ENCODE results near the gene TOP2B. TPM values are rescaled to one million over a fixed set of nuclear protein-coding genes. Genes with fewer than 3 reads are reported as not detected.

TOP2B gene
- total and polyA plus RNA-seq, 2 donors: 73.8 to 325 TPM

- no peak overlapping the region for H3K4me3 ChIP-seq (ENCODE audit: low read depth, low read length)
- H3K36me3 ChIP-seq (ENCODE audit: insufficient read depth): no peaks in the 10 kb centered on the region
- H3K4me1 ChIP-seq (ENCODE audit: insufficient read depth): no peaks in the 10 kb centered on the region
- H3K27ac ChIP-seq (ENCODE audit: low read depth): no peak overlapping the region
- 97% methylated on average over 15 of the region's 15 CpGs for WGBS
- no peak for DNase-seq (ENCODE audit: extremely low spot score)
These were observed 87.8 kb downstream of the TOP2B start for GRCh38 chr3:25576831-25577454.

- Histone ChIP-seq H3K4me3 (ENCODE audit: low read depth, low read length) (no peak overlapping the region), H3K27ac (ENCODE audit: low read depth) (no peak overlapping the region), H3K4me1 (ENCODE audit: insufficient read depth) (no peaks in the 10 kb centered on the region), H3K36me3 (ENCODE audit: insufficient read depth) (no peaks in the 10 kb centered on the region)
- 83% methylated on average over 4 of the region's 4 CpGs for WGBS
- DNase-seq (ENCODE audit: extremely low spot score): no peak
These were observed 88.6 kb downstream of the TOP2B start for GRCh38 chr3:25576146-25576545.

DNA sequence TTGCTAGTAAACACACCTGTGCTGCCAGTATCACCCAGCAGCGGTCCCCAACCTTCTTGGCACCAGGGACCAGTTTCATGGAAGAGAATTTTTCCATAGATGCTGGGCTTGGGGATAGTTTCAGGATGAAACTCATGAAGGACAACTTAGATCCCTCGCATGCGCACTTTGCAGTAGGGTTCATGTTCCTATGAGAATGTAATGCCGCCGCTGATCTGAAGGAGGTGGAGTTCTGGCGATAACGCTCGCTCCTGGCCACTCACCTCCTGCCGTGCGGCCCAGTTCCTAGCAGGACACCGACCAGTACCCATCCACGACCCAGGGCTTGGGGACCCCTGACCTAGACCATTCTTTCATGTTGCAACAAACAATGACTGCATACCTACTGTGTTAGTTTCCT, 89.7 kb downstream of the TOP2B start:
- no peak for DNase-seq (ENCODE audit: extremely low spot score)
- WGBS: 96% methylated on average over 12 of the region's 12 CpGs
- Histone ChIP-seq H3K4me3 (ENCODE audit: low read depth, low read length) (no peak overlapping the region), H3K36me3 (ENCODE audit: insufficient read depth) (no peaks in the 10 kb centered on the region), H3K4me1 (ENCODE audit: insufficient read depth) (no peaks in the 10 kb centered on the region), H3K27ac (ENCODE audit: low read depth) (no peak overlapping the region)

- 98% methylated on average over 16 of the region's 16 CpGs for WGBS
- DNase-seq (ENCODE audit: extremely low spot score): no peak
- Histone ChIP-seq H3K4me3 (ENCODE audit: low read depth, low read length) (no peak overlapping the region), H3K36me3 (ENCODE audit: insufficient read depth) (no peaks in the 10 kb centered on the region), H3K27ac (ENCODE audit: low read depth) (no peak overlapping the region), H3K4me1 (ENCODE audit: insufficient read depth) (no peaks in the 10 kb centered on the region)
These were observed 90.4 kb downstream of the TOP2B start for GRCh38 chr3:25574172-25574765.

- no peak overlapping the region for H3K4me3 ChIP-seq (ENCODE audit: low read depth, low read length)
- WGBS: 56% methylated on average over 19 of the region's 19 CpGs
- H3K27ac ChIP-seq (ENCODE audit: low read depth): no peak overlapping the region
- no peaks in the 10 kb centered on the region for H3K4me1 ChIP-seq (ENCODE audit: insufficient read depth)
- no peak for DNase-seq (ENCODE audit: extremely low spot score)
- H3K36me3 ChIP-seq (ENCODE audit: insufficient read depth): no peaks in the 10 kb centered on the region
These were observed 91.1 kb downstream of the TOP2B start for GRCh38 chr3:25573386-25574171.

GRCh38 chr3:25572919-25573385, 91.8 kb downstream of the TOP2B start:
- Histone ChIP-seq H3K4me1 (ENCODE audit: insufficient read depth) (no peaks in the 10 kb centered on the region), H3K36me3 (ENCODE audit: insufficient read depth) (no peaks in the 10 kb centered on the region), H3K4me3 (ENCODE audit: low read depth, low read length) (no peak overlapping the region), H3K27ac (ENCODE audit: low read depth) (no peak overlapping the region)
- DNase-seq (ENCODE audit: extremely low spot score): no peak
- WGBS: 65% methylated on average over 14 of the region's 14 CpGs

GRCh38 chr3:25572336-25572735, 92.4 kb downstream of the TOP2B start:
- DNase-seq (ENCODE audit: extremely low spot score): no peak
- Histone ChIP-seq H3K27ac (ENCODE audit: low read depth) (no peak overlapping the region), H3K4me3 (ENCODE audit: low read depth, low read length) (no peak overlapping the region), H3K36me3 (ENCODE audit: insufficient read depth) (no peaks in the 10 kb centered on the region), H3K4me1 (ENCODE audit: insufficient read depth) (no peaks in the 10 kb centered on the region)
- 98% methylated on average over 3 of the region's 3 CpGs for WGBS

GRCh38 chr3:25571285-25571684, 93.4 kb downstream of the TOP2B start:
- no peak for DNase-seq (ENCODE audit: extremely low spot score)
- H3K4me3 ChIP-seq (ENCODE audit: low read depth, low read length): no peak overlapping the region
- H3K27ac ChIP-seq (ENCODE audit: low read depth): no peak overlapping the region
- no peaks in the 10 kb centered on the region for H3K4me1 ChIP-seq (ENCODE audit: insufficient read depth)
- no peaks in the 10 kb centered on the region for H3K36me3 ChIP-seq (ENCODE audit: insufficient read depth)
- WGBS: 93% methylated on average over 6 of the region's 6 CpGs

- Histone ChIP-seq H3K27ac (ENCODE audit: low read depth) (no peak overlapping the region), H3K36me3 (ENCODE audit: insufficient read depth) (no peaks in the 10 kb centered on the region), H3K4me3 (ENCODE audit: low read depth, low read length) (no peak overlapping the region), H3K4me1 (ENCODE audit: insufficient read depth) (no peaks in the 10 kb centered on the region)
- no peak for DNase-seq (ENCODE audit: extremely low spot score)
- WGBS: 88% methylated on average over 10 of the region's 10 CpGs
These were observed 96.1 kb downstream of the TOP2B start for GRCh38 chr3:25568525-25569078.

DNA sequence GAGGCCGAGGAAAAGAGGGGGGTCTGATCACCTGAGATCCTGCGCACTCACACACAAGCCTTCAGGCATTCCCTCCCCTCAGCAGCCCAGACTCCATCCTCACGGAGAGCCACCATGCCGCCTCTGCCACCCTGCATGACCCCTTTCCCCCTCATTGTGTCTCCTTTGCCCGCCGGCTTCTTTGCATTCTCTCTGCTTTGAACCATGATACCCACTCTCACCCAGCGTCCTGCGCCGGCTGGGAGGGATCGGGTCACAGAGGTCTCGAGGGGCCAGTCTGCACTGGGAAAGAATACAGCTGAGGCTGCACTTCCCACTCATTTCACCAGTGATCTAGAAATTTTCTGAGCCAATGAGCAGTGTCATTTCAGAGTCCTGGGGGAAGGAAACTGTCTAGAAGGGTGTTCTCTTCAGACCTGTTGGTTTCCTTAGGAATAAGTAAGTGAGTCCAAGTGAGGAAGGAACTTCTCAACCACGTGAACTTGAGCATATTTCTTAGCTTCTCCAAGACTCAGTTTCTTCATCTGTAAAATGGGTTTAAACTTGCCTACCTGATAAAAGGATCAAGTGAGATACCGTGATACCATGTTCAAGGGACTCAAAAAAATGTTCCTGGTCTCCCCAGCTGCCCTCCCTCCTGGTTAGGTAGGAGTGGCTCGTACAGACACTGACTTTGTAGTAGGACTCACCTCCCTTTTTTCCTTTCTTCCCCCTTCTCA, 96.7 kb downstream of the TOP2B start:
- 95% methylated on average over 14 of the region's 14 CpGs for WGBS
- Histone ChIP-seq H3K36me3 (ENCODE audit: insufficient read depth) (no peaks in the 10 kb centered on the region), H3K4me1 (ENCODE audit: insufficient read depth) (no peaks in the 10 kb centered on the region), H3K4me3 (ENCODE audit: low read depth, low read length) (no peak overlapping the region), H3K27ac (ENCODE audit: low read depth) (no peak overlapping the region)
- no peak for DNase-seq (ENCODE audit: extremely low spot score)

DNA sequence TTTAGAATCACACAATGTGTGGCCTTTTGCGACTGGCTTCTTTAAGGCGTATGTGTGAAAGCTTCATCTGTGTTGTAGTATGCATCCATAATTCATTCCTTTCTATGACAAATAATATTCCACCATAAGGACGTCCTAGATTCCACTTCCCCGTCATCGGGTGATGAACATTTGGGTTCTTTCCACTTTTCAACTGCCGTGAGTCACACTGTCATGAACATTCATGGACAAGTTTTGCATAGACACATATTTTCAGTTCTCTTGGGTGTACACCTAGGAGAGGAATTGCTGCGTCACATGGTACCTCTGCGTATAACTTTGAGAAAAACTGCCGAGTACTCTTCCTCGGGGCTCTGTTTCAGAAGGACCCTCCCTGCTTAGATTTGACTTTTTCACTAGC, 97.3 kb downstream of the TOP2B start:
- H3K4me1 ChIP-seq (ENCODE audit: insufficient read depth): no peaks in the 10 kb centered on the region
- no peak overlapping the region for H3K27ac ChIP-seq (ENCODE audit: low read depth)
- no peak overlapping the region for H3K4me3 ChIP-seq (ENCODE audit: low read depth, low read length)
- 84% methylated on average over 10 of the region's 10 CpGs for WGBS
- no peak for DNase-seq (ENCODE audit: extremely low spot score)
- H3K36me3 ChIP-seq (ENCODE audit: insufficient read depth): no peaks in the 10 kb centered on the region

DNA sequence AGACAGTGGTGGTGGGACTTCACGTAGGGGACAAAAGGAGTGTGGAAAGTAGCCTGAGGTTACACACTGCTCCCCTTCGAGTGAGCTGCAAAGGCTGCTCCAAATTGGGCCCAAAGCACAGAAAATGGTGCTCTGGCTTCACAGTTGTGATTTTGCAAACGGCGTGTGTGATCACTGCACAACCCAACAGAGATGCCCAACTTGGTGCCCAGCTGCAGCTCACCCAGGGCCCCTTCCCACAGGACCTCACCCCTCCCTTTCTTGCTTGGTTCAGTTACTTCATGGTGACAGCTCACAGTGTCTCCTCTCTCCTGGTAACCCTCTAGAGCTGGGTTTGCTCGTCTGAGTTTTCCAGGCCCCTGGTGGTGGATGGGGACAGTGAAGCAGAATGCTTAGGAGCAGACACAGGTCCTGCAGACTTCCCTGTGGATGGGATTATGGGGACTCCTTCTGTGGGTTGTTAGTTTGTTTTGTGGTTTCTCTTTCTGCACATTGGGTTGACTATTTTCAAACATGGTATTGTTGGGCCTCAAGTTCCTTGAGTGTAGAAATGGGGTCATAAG, 98.3 kb downstream of the TOP2B start:
- no peaks in the 10 kb centered on the region for H3K36me3 ChIP-seq (ENCODE audit: insufficient read depth)
- DNase-seq (ENCODE audit: extremely low spot score): no peak
- H3K4me1 ChIP-seq (ENCODE audit: insufficient read depth): no peaks in the 10 kb centered on the region
- WGBS: 88% methylated on average over 5 of the region's 5 CpGs
- H3K4me3 ChIP-seq (ENCODE audit: low read depth, low read length): no peak overlapping the region
- no peak overlapping the region for H3K27ac ChIP-seq (ENCODE audit: low read depth)

GRCh38 chr3:25565807-25566206, 98.9 kb downstream of the TOP2B start:
- WGBS: 96% methylated on average over 7 of the region's 7 CpGs
- H3K4me1 ChIP-seq (ENCODE audit: insufficient read depth): no peaks in the 10 kb centered on the region
- H3K27ac ChIP-seq (ENCODE audit: low read depth): no peak overlapping the region
- no peak overlapping the region for H3K4me3 ChIP-seq (ENCODE audit: low read depth, low read length)
- no peak for DNase-seq (ENCODE audit: extremely low spot score)
- H3K36me3 ChIP-seq (ENCODE audit: insufficient read depth): no peaks in the 10 kb centered on the region

Measured in urinary bladder (tissue), 4 donors.